Thoracic aorta (tissue), 2 donors: Measurements from ENCODE around the gene RSPH4A. TPM values are rescaled to one million over a fixed set of nuclear protein-coding genes. Genes with fewer than 3 reads are reported as not detected.

Source experiments
- ATAC-seq: fragments of 150-250 bp; one replicate; pipeline ENCODE4 v1.8.0; 2017; ENCODE audit warnings: low read depth; ENCODE audit not compliant: insufficient number of reproducible peaks, low FRiP score
- DNase-seq: peaks from one replicate; pipeline ENCODE4 v3.0.0-alpha.2; 2020; ENCODE audit warnings: low spot score
- H3K27ac ChIP-seq, 2 donors: fragments of 200-600 bp; sonication (generic); 1 replicate in 1 of 2; 2 replicates in 1 of 2; pipeline ENCODE4 v1.5.1; 2016; ENCODE audit warnings: mild to moderate bottlenecking in 2 of 2, moderate library complexity in 2 of 2
- H3K27me3 ChIP-seq: fragments of 200-600 bp; sonication (generic); replicated peaks from 2 replicates; pipeline ENCODE4 v1.6.0; 2016; ENCODE audit warnings: mild to moderate bottlenecking; ENCODE audit not compliant: insufficient read depth
- H3K36me3 ChIP-seq: fragments of 200-600 bp; sonication (generic); one replicate; pipeline ENCODE4 v1.5.1; 2016
- H3K4me1 ChIP-seq, 2 donors: fragments of 200-600 bp; sonication (generic); 1 replicate in 1 of 2; 2 replicates in 1 of 2; pipeline versions ENCODE4 v1.5.1 to v1.6.0; 2016; ENCODE audit warnings: low read depth in 2 of 2, mild to moderate bottlenecking in 1 of 2; ENCODE audit not compliant: control insufficient read depth in 1 of 2
- H3K4me3 ChIP-seq: fragments of 200-600 bp; sonication (generic); 2 replicates; pipeline ENCODE4 v1.5.1; 2016; ENCODE audit warnings: mild to moderate bottlenecking
- H3K9me3 ChIP-seq: fragments of 200-600 bp; sonication (generic); 2 replicates; pipeline ENCODE4 v1.5.1; 2016
- CTCF ChIP-seq: fragments of 200-600 bp; sonication (generic); IDR thresholded peaks from one replicate; pipeline ENCODE4 v1.5.1; 2019; ENCODE audit warnings: antibody characterized with exemption
- total RNA-seq, 2 donors: library from RNA; depleted of rRNA; stranded (reverse); fragments of >200 nt; gene quantifications; one replicate each; pipeline versions ENCODE4 v1.1.0 to v1.2.3, GENCODE V29; 2016

RSPH4A gene
- total RNA-seq, 2 donors from 2014 or later: 0.78 to 0.95 TPM

DNA sequence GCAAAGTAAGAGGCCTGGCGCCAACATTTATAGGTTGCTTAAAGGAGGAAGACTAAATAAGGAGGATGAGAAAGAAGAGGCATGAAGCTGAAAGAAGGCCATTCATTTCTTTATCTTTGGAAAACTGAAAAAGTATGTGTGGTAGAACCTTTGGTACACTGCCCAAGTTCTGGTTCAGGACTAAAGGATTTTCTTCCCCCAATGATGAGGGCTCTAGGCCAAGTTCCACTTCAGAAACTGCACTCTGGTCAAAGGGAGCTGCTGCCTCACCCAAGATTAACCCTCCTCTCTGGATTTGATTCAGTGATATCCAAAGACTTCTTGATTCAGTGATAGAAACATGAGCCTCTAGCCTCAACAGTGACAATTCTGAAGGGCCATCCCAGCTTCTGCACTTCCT lies 59.7 kb downstream of the RSPH4A start:
- no peak for TF ChIP-seq CTCF

DNA sequence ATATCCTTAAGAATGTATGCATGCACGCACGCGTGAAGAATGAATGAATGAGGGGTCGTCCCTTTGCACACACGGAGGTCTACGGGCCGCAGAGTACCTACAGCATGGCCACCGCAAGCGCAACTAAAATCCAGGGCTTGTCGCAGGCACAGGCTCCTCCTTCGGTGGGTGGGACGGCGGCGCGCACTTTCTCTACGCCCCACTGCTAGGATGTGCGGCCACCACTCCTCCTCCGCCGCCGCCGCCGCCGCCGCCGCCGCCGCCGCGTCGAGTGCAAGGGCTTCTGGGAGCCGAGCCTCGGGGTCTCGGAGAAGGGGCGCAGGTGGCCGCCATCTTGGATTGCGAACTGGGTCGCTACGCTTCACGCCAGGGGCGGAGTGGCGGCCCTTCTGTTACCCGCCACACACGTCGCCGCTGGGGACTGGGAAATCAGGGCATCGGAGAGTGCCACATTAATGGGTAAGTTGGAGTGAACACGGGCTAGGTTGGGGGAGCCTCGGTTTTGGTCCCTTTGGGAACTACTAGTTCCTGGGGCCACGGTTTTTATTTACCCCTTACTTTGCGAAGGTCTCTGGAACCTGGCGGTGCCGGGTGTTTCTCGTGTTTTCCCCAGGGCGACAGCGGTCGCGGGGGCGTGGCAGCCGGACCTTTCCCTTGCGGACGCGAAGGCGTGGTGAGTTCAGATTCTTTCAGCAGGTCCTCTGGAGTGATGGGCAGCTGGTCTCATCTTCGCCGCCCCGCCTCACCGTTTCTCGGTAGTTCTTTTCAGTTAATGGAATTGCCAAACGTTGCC lies 64.8 kb downstream of the RSPH4A start, which contains the start of gene KPNA5:
TSS of gene KPNA5 (plus strand) at position 332 of the 793 bp plus-strand sequence. CDS start at position 456, 124 bp downstream.
- peak; percentile 54 for DNase-seq
- Histone ChIP-seq H3K27me3 (no peaks in the 10 kb centered on the region), H3K4me1 (peaks cover 6 to 10% of the 10 kb centered on the region in 2 donors), H3K4me3 (peak within 1 kb of the TSS; percentile 84), H3K9me3 (no peaks in the 10 kb centered on the region), H3K27ac (peak within 1 kb of the TSS; percentile 75 to 90), H3K36me3 (no peaks in the 10 kb centered on the region)
- no peak for TF ChIP-seq CTCF
- peak; percentile 66 for ATAC-seq

More for the DNA sequence above, 59.7 kb downstream of the RSPH4A start:
- no peak overlapping the region for H3K27ac ChIP-seq
- H3K36me3 ChIP-seq: no peaks in the 10 kb centered on the region
- no peak overlapping the region for H3K4me3 ChIP-seq
- no peak for DNase-seq
- H3K27me3 ChIP-seq: no peaks in the 10 kb centered on the region
- H3K4me1 ChIP-seq: peaks cover 0 to 3% of the 10 kb centered on the region in 2 donors
- no peak for ATAC-seq
- no peaks in the 10 kb centered on the region for H3K9me3 ChIP-seq

- Histone ChIP-seq H3K9me3 (no peaks in the 10 kb centered on the region), H3K27me3 (no peaks in the 10 kb centered on the region), H3K4me3 (peak overlapping the region; percentile 84), H3K27ac (peak overlapping the region in 1 of 2 donors; percentile 14), H3K36me3 (no peaks in the 10 kb centered on the region), H3K4me1 (peaks cover 6 to 10% of the 10 kb centered on the region in 2 donors)
- ATAC-seq (peak; percentile 42), DNase-seq (no peak)
- no peak for TF ChIP-seq CTCF
Measured at GRCh38 chr6:116682334-116682712, 66.0 kb downstream of the RSPH4A start.

Other genes starting within 250 kb of the RSPH4A start
- gene DSE, start 245.5 kb upstream of the RSPH4A start, total RNA-seq: 10 to 100 TPM; 46.7 to 65.2 TPM
- 10 to 100 TPM in 1 of 2 donors, 1 to 10 TPM in 1; 3.9 to 15.0 TPM for gene CALHM6, start 155.1 kb upstream of the RSPH4A start, total RNA-seq
- 10 to 100 TPM; 14.0 to 16.7 TPM for gene CALHM5, start 104.8 kb upstream of the RSPH4A start, total RNA-seq
- gene TRAPPC3L, start 70.8 kb upstream of the RSPH4A start, total RNA-seq: not detected
- gene CALHM4, start 62.7 kb upstream of the RSPH4A start, total RNA-seq: not detected
- gene RWDD1, start 45.0 kb upstream of the RSPH4A start, total RNA-seq: 10 to 100 TPM; 19.5 to 51.0 TPM
- gene ZUP1, start 52.3 kb downstream of the RSPH4A start, total RNA-seq: 1 to 10 TPM; 6.8 to 7.3 TPM
- gene KPNA5, start 64.7 kb downstream of the RSPH4A start, total RNA-seq: 1 to 10 TPM; 6.0 to 9.7 TPM
- gene FAM162B, start 149.2 kb downstream of the RSPH4A start, total RNA-seq: 1 to 10 TPM in 1 of 2 donors, not detected in 1; 2.3 TPM
- not detected for gene GPRC6A, start 212.6 kb downstream of the RSPH4A start, total RNA-seq